T-cell (primary cell): ENCODE measurements around the gene NKG7. TPM values are rescaled to one million over a fixed set of nuclear protein-coding genes. Genes with fewer than 3 reads are reported as not detected.
"Not testable (repeated sequence)": the region's sequence is repeated elsewhere in the genome, so short reads cannot be mapped to it uniquely, and the experiment has no call there.

Experiments used
- ATAC-seq, 4 experiments: fragments of 200-7000 bp in 3 of 4; fragments of 150-1000 bp in 1 of 4; cut with Tn5 transposase; replicated peaks in 1 of 4; 1 replicate in 3 of 4; 2 replicates in 1 of 4; pipeline ENCODE4 v1.10.0; 2021; ENCODE audit warnings: moderate library complexity in 3 of 4, mild to moderate bottlenecking in 2 of 4, moderate number of reproducible peaks in 1 of 4
- CTCF ChIA-PET, 2 donors: fragments of 300-600 bp; sonication (Branson Sonifier 250); formaldehyde crosslinking; loops; one replicate each; lab custom pipeline; 2022; ENCODE audit warnings: antibody characterized with exemption in 2 of 2; lab: Charles Lee
- POLR2A ChIA-PET, 2 donors: fragments of 300-600 bp; sonication (Branson Sonifier 250); formaldehyde crosslinking; loops; one replicate each; lab custom pipeline; 2022; ENCODE audit warnings: antibody characterized with exemption in 2 of 2; lab: Charles Lee
- DNase-seq, 35 experiments: peaks; one replicate each; pipeline versions ENCODE4 v3.0.0 to v3.0.0-alpha.2; 2013 to 2023
- H3K27ac ChIP-seq: one replicate; pipeline ENCODE4 v1.5.1; 2013; ENCODE audit warnings: low read length
- H3K27me3 ChIP-seq, 2 experiments: replicated peaks in 1 of 2; 1 replicate in 1 of 2; 2 replicates in 1 of 2; pipeline versions ENCODE4 v1.6.1 to v1.7.0; 2013; ENCODE audit warnings: low read length in 1 of 2, mixed read lengths in 1 of 2; ENCODE audit not compliant: control insufficient read depth in 2 of 2, insufficient read depth in 2 of 2; ENCODE audit errors: extremely low read depth in 1 of 2
- H3K36me3 ChIP-seq, 2 donors: 1 replicate in 1 of 2; 2 replicates in 1 of 2; pipeline versions ENCODE4 v1.6.1 to v1.7.0; 2013; ENCODE audit warnings: low read length in 1 of 2; ENCODE audit not compliant: control insufficient read depth in 2 of 2, insufficient read depth in 1 of 2; ENCODE audit errors: extremely low read depth in 1 of 2
- H3K4me1 ChIP-seq, 2 experiments: 1 replicate in 1 of 2; 2 replicates in 1 of 2; pipeline versions ENCODE4 v1.6.1 to v1.7.0; 2013; ENCODE audit warnings: low read length in 2 of 2, mixed read lengths in 1 of 2; ENCODE audit not compliant: insufficient read depth in 2 of 2, control insufficient read depth in 1 of 2; ENCODE audit errors: extremely low read depth in 1 of 2
- H3K4me3 ChIP-seq, 2 donors: 1 replicate in 1 of 2; 2 replicates in 1 of 2; pipeline versions ENCODE4 v1.5.1 to v1.7.0; 2013; ENCODE audit warnings: mild to moderate bottlenecking in 2 of 2, low read length in 1 of 2, moderate library complexity in 1 of 2; ENCODE audit not compliant: control insufficient read depth in 1 of 2; ENCODE audit errors: extremely low read depth in 1 of 2
- H3K9me3 ChIP-seq: 2 replicates; pipeline ENCODE4 v1.7.0; 2013
- H3K27ac Mint-ChIP-seq, 2 donors: one replicate each; pipeline ENCODE4 v1.8.0; 2020 to 2021; ENCODE audit warnings: mild to moderate bottlenecking in 2 of 2, mixed read lengths in 2 of 2
- H3K27me3 Mint-ChIP-seq, 2 donors: one replicate each; pipeline ENCODE4 v1.8.0; 2021 to 2022; ENCODE audit warnings: mixed read lengths in 2 of 2
- H3K36me3 Mint-ChIP-seq: one replicate; pipeline ENCODE4 v1.8.0; 2021; ENCODE audit warnings: mixed read lengths
- H3K4me1 Mint-ChIP-seq, 3 donors: one replicate each; pipeline ENCODE4 v1.8.0; 2020 to 2022; ENCODE audit warnings: mixed read lengths in 3 of 3, mild to moderate bottlenecking in 1 of 3
- H3K4me3 Mint-ChIP-seq, 3 donors: one replicate each; pipeline ENCODE4 v1.8.0; 2020 to 2022; ENCODE audit warnings: mild to moderate bottlenecking in 3 of 3, mixed read lengths in 3 of 3, moderate library complexity in 3 of 3
- H3K9me3 Mint-ChIP-seq, 3 donors: one replicate each; pipeline ENCODE4 v1.8.0; 2020 to 2022; ENCODE audit warnings: mixed read lengths in 3 of 3
- whole genome bisulfite sequencing: methylation state at CpG from one replicate; pipeline ENCODE4 v1.1.5; 2013; ENCODE audit warnings: missing lambda C conversion rate; ENCODE audit not compliant: insufficient coverage; 5-methylcytosine and 5-hydroxymethylcytosine counted together
- total RNA-seq, 35 experiments: library from RNA in 6 of 35; stranded (reverse) in 6 of 35; fragments of 120-200 nt in 1 of 35; gene quantifications; one replicate each; pipeline versions ENCODE4 v1.2.1 to v1.2.4 and lab custom pipeline; 2013 to 2026

The NKG7 gene
- total RNA-seq, 5 donors from 2014 or later (not counting 1 experiment from before 2014, with no cell fraction given), result 42.9 to 356 (median 105) TPM

DNA sequence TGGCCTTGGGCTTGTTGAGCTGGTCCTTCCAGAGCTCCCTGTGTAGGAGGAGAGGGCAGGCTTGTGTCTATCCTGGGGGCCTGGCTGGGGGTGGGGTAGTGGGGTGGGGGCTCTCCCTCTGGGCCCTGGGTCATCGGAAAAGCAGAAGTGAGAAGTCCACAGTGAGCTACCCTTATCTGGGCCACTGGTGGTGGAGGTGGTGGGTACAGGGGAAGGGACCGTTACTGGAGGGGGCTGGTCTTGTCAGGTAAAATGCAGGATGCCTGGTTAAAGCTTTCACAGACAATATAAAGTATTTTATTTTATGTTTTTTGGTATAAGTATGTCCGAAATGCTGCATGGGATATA, 45.3 kb upstream of the NKG7 start:
- ATAC-seq (no peak), DNase-seq (peak in 1 of 35 experiments; percentile 8)
- Mint-ChIP-seq H3K4me1 (peaks cover 0 to 11% (median 0%) of the 10 kb centered on the region in 3 donors), H3K27ac (no peak overlapping the region), H3K27me3 (peaks cover 23 to 37% of the 10 kb centered on the region in 2 donors), H3K36me3 (no peaks in the 10 kb centered on the region), H3K4me3 (no peak overlapping the region), H3K9me3 (no peaks in the 10 kb centered on the region)
- H3K9me3 ChIP-seq, result no peaks in the 10 kb centered on the region
- peaks cover 0 to 48% of the 10 kb centered on the region in 2 experiments for H3K27me3 ChIP-seq
- peaks cover 0 to 20% of the 10 kb centered on the region in 2 experiments for H3K4me1 ChIP-seq
- CTCF ChIA-PET, result interaction anchor here in 1 of 2 donors (0.7 to 1.1 kb wide), 3 partner anchors 19 to 22 kb away, joined by 3 to 5 read pairs (median 5); no protein-coding TSS in a partner anchor
- no peaks in the 10 kb centered on the region for H3K36me3 ChIP-seq
- POLR2A ChIA-PET, result no interaction called here
- WGBS, result no CpG with 5 or more reads among the region's 3 CpGs
- no peak overlapping the region for H3K4me3 ChIP-seq
- H3K27ac ChIP-seq, result no peak overlapping the region

DNA sequence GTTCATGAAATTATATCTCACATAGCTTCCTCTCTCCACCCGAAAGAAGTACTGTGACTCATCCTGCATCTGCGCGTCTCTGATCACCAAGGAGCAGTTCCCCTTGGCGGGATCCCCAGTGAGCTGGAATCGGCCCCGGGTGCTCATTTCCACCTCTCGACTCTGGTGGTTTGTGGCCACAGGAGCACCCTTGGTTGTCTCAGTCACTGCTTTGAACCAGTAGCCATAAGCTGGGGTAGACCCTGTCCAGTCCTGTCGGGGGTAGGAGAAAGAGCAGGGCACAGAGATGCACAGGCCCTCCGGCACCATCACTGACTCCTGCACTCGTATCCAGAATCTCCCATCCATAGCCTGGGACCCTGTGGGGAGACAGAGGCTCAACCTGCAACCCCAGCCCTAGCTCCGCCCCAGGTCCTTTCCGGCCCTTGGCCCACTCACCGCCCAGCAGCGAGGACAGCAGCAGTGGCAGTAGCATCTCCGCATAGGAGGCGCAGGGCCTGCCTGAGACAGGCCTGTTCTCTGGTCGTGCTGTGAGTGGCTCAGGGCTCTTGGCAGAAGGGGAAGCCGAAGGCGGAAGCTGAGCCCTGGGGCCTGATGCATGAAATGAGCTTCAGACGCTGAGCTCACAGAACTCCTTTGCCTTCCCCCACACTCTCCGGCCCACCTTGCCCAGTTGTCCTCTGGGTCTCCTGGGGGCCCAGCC, 44.8 kb upstream of the NKG7 start, which contains the start of gene SIGLEC10:
Gene SIGLEC10, minus strand, starts transcription at position 536 of the 703 bp plus-strand sequence. Its CDS starts 61 bp downstream, at position 475.
- Histone ChIP-seq H3K36me3 (no peaks in the 10 kb centered on the region), H3K27me3 (peaks cover 0 to 44% of the 10 kb centered on the region in 2 experiments), H3K9me3 (no peaks in the 10 kb centered on the region), H3K4me1 (peaks cover 0 to 20% of the 10 kb centered on the region in 2 experiments), H3K27ac (no peak within 1 kb of the TSS), H3K4me3 (no peak within 1 kb of the TSS)
- Mint-ChIP-seq H3K27ac (no peak within 1 kb of the TSS), H3K27me3 (peaks cover 23 to 35% of the 10 kb centered on the region in 2 donors), H3K36me3 (no peaks in the 10 kb centered on the region), H3K4me1 (peaks cover 0 to 11% (median 0%) of the 10 kb centered on the region in 3 donors), H3K9me3 (no peaks in the 10 kb centered on the region), H3K4me3 (peak within 1 kb of the TSS in 1 of 3 donors; percentile 62)
- POLR2A ChIA-PET, result no interaction called here
- DNase-seq (peak in 9 of 35 experiments; percentile 4 to 57 (median 21)), ATAC-seq (peak; percentile 33 to 51 (median 48))
- CTCF ChIA-PET, result interaction anchor here in 1 of 2 donors (0.7 to 0.8 kb wide), 2 partner anchors 18 to 22 kb away, joined by 5 read pairs; no protein-coding TSS in a partner anchor
- 32% methylated on average over 16 of the region's 21 CpGs for WGBS

DNA sequence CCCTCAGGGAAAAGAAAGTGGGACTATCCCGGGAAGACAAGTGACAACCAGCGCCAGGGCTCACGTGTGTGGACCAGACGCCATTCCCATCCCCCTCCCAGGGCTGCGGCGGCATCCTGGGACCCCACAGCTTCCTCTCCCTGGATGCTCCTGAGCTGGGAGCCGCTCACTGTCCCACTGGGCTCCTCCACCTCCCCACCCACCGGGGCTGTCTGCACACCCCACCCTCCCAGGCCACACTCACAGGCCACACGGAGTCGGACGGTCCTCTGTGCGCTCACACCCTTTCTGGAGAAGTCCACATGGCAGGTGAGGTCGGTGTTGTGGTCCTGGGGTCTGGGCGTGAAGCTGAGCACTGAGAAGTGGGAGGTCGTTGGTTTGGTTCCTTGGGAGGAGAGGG, 44.0 kb upstream of the NKG7 start:
- H3K27ac Mint-ChIP-seq, CTCF ChIA-PET, H3K36me3 Mint-ChIP-seq, H3K27ac ChIP-seq, H3K4me1 Mint-ChIP-seq, H3K9me3 ChIP-seq, H3K4me3 ChIP-seq, H3K4me3 Mint-ChIP-seq, H3K9me3 Mint-ChIP-seq, POLR2A ChIA-PET, ATAC-seq, H3K36me3 ChIP-seq, DNase-seq: not testable (repeated sequence)
- Histone ChIP-seq H3K27me3 (peaks cover 0 to 37% of the 10 kb centered on the region in 2 experiments), H3K4me1 (peaks cover 0 to 13% of the 10 kb centered on the region in 2 experiments)
- peaks cover 18 to 32% of the 10 kb centered on the region in 2 donors for H3K27me3 Mint-ChIP-seq
- 70% methylated on average over 3 of the region's 15 CpGs for WGBS

DNA sequence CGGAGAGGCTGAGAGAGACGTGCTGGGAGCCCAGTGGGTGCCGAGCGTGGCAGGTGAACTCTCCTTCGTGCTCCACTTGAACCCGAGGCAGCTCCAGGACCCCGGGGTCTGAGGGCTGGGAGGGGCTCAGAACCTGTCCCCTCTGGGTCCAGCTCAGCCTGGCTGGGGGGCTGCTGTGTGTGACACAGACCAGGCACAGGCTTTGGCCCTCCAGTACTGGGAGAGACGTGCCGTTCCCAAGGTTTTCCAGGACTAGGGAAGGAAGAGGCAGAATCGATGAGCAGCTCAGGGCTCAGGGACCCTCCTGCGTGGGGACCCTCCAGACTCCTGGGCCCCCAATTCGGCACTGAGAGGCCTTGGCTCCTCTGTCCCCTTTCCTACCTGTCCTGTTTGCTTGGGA, 42.7 kb upstream of the NKG7 start:
- peaks cover 0 to 8% (median 0%) of the 10 kb centered on the region in 3 donors for H3K4me1 Mint-ChIP-seq
- H3K27ac ChIP-seq, result no peak overlapping the region
- no peak overlapping the region for H3K4me3 ChIP-seq
- no peaks in the 10 kb centered on the region for H3K9me3 ChIP-seq
- H3K27me3 Mint-ChIP-seq, result peaks cover 15 to 29% of the 10 kb centered on the region in 2 donors
- DNase-seq (no peak), ATAC-seq (no peak)
- H3K27me3 ChIP-seq, result peaks cover 0 to 26% of the 10 kb centered on the region in 2 experiments
- H3K9me3 Mint-ChIP-seq, result no peaks in the 10 kb centered on the region
- peaks cover 0 to 7% of the 10 kb centered on the region in 2 experiments for H3K4me1 ChIP-seq
- H3K36me3 Mint-ChIP-seq, result no peaks in the 10 kb centered on the region
- 87% methylated on average over 10 of the region's 12 CpGs for WGBS
- H3K4me3 Mint-ChIP-seq, result no peak overlapping the region
- no peak overlapping the region for H3K27ac Mint-ChIP-seq
- ChIA-PET CTCF (no interaction called here), POLR2A (no interaction called here)
- no peaks in the 10 kb centered on the region for H3K36me3 ChIP-seq

DNA sequence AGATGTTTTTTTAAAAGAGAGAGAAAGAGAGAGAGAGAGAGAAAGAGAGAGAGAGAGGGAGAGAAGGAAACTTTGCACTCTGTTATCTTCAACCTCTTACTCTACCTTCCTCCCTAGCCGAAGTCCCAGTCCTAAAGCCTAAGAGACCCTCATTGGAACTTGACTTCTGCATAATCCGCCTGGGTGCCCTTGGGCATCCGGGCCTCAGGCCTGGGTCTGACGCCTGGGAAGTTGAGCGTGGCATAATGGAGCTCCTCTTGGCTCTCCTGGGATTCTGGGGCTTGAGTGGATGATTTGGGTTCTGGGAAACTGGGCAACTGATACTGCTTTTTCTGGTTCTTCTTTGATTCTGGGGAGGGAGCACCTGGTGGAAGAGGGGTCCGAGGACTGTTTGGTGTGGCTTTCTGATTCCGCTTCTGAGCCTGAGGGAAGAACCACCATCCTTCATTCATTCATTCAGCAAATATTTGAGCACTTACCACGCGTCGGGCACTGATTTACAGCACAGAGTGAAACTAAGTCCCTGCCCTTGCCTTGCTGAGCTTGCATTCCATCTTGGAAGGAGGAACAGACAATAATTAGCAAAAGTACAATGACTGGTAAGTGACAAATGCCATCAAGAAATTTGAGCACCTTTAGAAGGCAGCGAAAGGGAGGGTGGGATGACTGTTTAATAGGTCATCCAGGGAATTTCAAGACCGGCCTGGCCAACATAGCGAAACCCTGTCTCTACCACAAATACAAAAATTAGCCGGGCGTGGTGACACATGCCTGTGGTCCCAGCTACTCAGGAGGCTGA, 38.7 kb upstream of the NKG7 start:
- WGBS, result 90% methylated on average over 4 of the region's 15 CpGs
- H3K9me3 Mint-ChIP-seq, result no peaks in the 10 kb centered on the region
- ChIA-PET CTCF (no interaction called here), POLR2A (no interaction called here)
- no peak for DNase-seq
- no peak overlapping the region for H3K4me3 Mint-ChIP-seq
- Histone ChIP-seq H3K9me3 (no peaks in the 10 kb centered on the region), H3K36me3 (no peaks in the 10 kb centered on the region), H3K4me1 (no peaks in the 10 kb centered on the region), H3K27ac (no peak overlapping the region), H3K27me3 (peaks cover 0 to 6% of the 10 kb centered on the region in 2 experiments), H3K4me3 (no peak overlapping the region)
- no peaks in the 10 kb centered on the region for H3K36me3 Mint-ChIP-seq
- H3K4me1 Mint-ChIP-seq, result peaks cover 0 to 4% (median 0%) of the 10 kb centered on the region in 3 donors
- ATAC-seq, result no peak
- H3K27ac Mint-ChIP-seq, result no peak overlapping the region
- peaks cover 0 to 13% of the 10 kb centered on the region in 2 donors for H3K27me3 Mint-ChIP-seq

DNA sequence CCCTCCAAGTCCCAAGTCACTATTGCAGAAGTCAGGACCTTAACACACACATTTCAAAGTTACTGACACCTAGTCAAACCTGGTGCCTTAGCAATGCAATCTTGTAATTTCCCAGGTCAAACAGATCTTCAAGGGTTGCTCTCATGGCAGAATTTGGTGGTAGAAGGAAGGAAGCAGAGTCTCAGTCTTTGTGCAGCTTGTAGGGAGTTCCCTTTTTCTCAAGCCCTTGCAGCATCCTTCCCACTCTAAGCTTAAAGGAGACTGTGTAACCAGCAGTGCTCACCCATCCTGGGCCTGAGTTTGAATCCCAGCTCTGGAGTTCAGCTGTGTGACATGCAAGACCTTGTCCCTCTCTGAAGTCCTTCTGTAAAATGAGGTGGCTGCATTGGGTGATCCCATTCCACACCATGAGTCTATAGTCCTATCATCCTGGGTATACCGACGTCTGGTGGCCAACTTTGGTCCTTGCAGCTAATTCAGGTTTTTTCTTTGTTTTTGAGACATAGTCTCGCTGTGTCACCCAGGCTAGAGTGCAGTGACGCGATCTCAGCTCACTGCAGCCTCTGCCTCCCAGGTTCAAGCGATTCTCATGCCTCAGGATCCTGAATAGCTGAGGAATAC, 35.2 kb upstream of the NKG7 start:
- H3K4me1 Mint-ChIP-seq, result peaks cover 0 to 4% (median 0%) of the 10 kb centered on the region in 3 donors
- Histone ChIP-seq H3K36me3 (no peaks in the 10 kb centered on the region), H3K27ac (no peak overlapping the region), H3K9me3 (no peaks in the 10 kb centered on the region), H3K27me3 (peaks cover 0 to 3% of the 10 kb centered on the region in 2 experiments), H3K4me3 (no peak overlapping the region), H3K4me1 (no peaks in the 10 kb centered on the region)
- no peak overlapping the region for H3K27ac Mint-ChIP-seq
- ChIA-PET POLR2A (no interaction called here), CTCF (interaction anchor here in 1 of 2 donors (0.8 to 1.3 kb wide), 3 partner anchors 68 to 71 kb away, joined by 3 to 5 read pairs (median 4); no protein-coding TSS in a partner anchor)
- H3K36me3 Mint-ChIP-seq, result peaks cover 10% of the 10 kb centered on the region
- peaks cover 0 to 9% (median 0%) of the 10 kb centered on the region in 3 donors for H3K9me3 Mint-ChIP-seq
- H3K4me3 Mint-ChIP-seq, result no peak overlapping the region
- H3K27me3 Mint-ChIP-seq, result peaks cover 3 to 13% of the 10 kb centered on the region in 2 donors
- 52% methylated on average over 6 of the region's 6 CpGs for WGBS
- DNase-seq (peak in 14 of 35 experiments; percentile 8 to 59 (median 20)), ATAC-seq (peak; percentile 37 to 51 (median 50))
